Brain microvascular endothelial cell (primary cell): ENCODE data around the gene DUSP7.

Experiments
- DNase-seq: peaks from one replicate; pipeline ENCODE4 v3.0.0-alpha.2; 2020
- H3K27ac ChIP-seq: fragments of 250-450 bp; sonication (Bioruptor Pico); 2 replicates; pipeline ENCODE4 v1.5.1; 2020; ENCODE audit warnings: mild to moderate bottlenecking, moderate library complexity
- H3K27me3 ChIP-seq: fragments of 250-450 bp; sonication (Bioruptor Pico); replicated peaks from 2 replicates; pipeline ENCODE4 v1.5.1; 2020; ENCODE audit warnings: mild to moderate bottlenecking
- H3K36me3 ChIP-seq: fragments of 250-450 bp; sonication (Bioruptor Pico); replicated peaks from 2 replicates; pipeline ENCODE4 v1.5.1; 2020; ENCODE audit warnings: mild to moderate bottlenecking
- H3K4me3 ChIP-seq: 2 replicates; pipeline ENCODE4 v1.5.1; 2011; ENCODE audit warnings: low read depth, mild to moderate bottlenecking, control low read depth, low read length, moderate library complexity
- CTCF ChIP-seq: IDR thresholded peaks from 2 replicates; pipeline ENCODE4 v1.5.1; 2011; ENCODE audit warnings: low read depth, mild to moderate bottlenecking, moderate library complexity, low read length, control low read depth, inconsistent platforms; ENCODE audit errors: missing control alignments
- in situ Hi-C: cut with HindIII; loops from 2 replicates; pipeline ENCODE4 v1.10.0; 2017; ENCODE audit warnings: low sequenced_read_pairs, low pct_ligation_motif_present

Gene DUSP7

GRCh38 chr3:52013802-52014598 is 42.4 kb downstream of the DUSP7 start:
- H3K27me3 ChIP-seq: no peaks in the 10 kb centered on the region
- peak; percentile 10 for TF ChIP-seq CTCF
- in situ Hi-C loops: no loop called here
- DNase-seq: no peak
- H3K4me3 ChIP-seq: no peak overlapping the region
- H3K27ac ChIP-seq: no peak overlapping the region
- H3K36me3 ChIP-seq: no peaks in the 10 kb centered on the region

- H3K27me3 ChIP-seq: no peaks in the 10 kb centered on the region
- TF ChIP-seq CTCF: no peak
- DNase-seq: no peak
- no peak overlapping the region for H3K4me3 ChIP-seq
- in situ Hi-C loops: no loop called here
- no peak overlapping the region for H3K27ac ChIP-seq
- no peaks in the 10 kb centered on the region for H3K36me3 ChIP-seq
Measured at GRCh38 chr3:52012699-52013098, 43.7 kb downstream of the DUSP7 start.

- H3K36me3 ChIP-seq: no peaks in the 10 kb centered on the region
- no peak overlapping the region for H3K27ac ChIP-seq
- in situ Hi-C loops: no loop called here
- no peak overlapping the region for H3K4me3 ChIP-seq
- DNase-seq: no peak
- TF ChIP-seq CTCF: no peak
- no peaks in the 10 kb centered on the region for H3K27me3 ChIP-seq
Measured at GRCh38 chr3:52010431-52010830, 45.9 kb downstream of the DUSP7 start.

- H3K4me3 ChIP-seq: no peak overlapping the region
Measured at GRCh38 chr3:52007291-52007690, 49.1 kb downstream of the DUSP7 start.

GRCh38 chr3:52006820-52007133 is 49.6 kb downstream of the DUSP7 start:
- in situ Hi-C loops: no loop called here
- Histone ChIP-seq H3K36me3 (no peaks in the 10 kb centered on the region), H3K27me3 (no peaks in the 10 kb centered on the region), H3K27ac (no peak overlapping the region), H3K4me3 (no peak overlapping the region)
- no peak for DNase-seq
- no peak for TF ChIP-seq CTCF

More at GRCh38 chr3:52007291-52007690, 49.1 kb downstream of the DUSP7 start:
- no peak for TF ChIP-seq CTCF
- Histone ChIP-seq H3K27me3 (no peaks in the 10 kb centered on the region), H3K27ac (no peak overlapping the region), H3K36me3 (no peaks in the 10 kb centered on the region)
- no peak for DNase-seq
- in situ Hi-C loops: no loop called here
